ENCODE measurements around the gene AIMP1.
"Not testable (repeated sequence)": the region's sequence is repeated elsewhere in the genome, so short reads cannot be mapped to it uniquely, and the experiment has no call there.

Gene AIMP1

GRCh38 chr4:106395582-106395981 is 79.2 kb downstream of the AIMP1 start:
- TF ChIP-seq ZFX (IDR thresholded peaks at IDR 0.05) (no peak), CTCF (conservative IDR thresholded peaks at IDR 0.05) (no peak)

GRCh38 chr4:106398898-106399297 is 82.5 kb downstream of the AIMP1 start:
- H3K27ac ChIP-seq = not testable (repeated sequence)

More at GRCh38 chr4:106395582-106395981, 79.2 kb downstream of the AIMP1 start:
- no peak overlapping the region for H3K27ac ChIP-seq

Data from C4-2B (cell line).